ENCODE measurements around the gene APLF.
"Not testable (repeated sequence)": the region's sequence is repeated elsewhere in the genome, so short reads cannot be mapped to it uniquely, and the experiment has no call there.

The APLF gene

GRCh38 chr2:68519236-68519635 lies 51.9 kb downstream of the APLF start:
- no peak overlapping the region for H3K27ac Mint-ChIP-seq
- no peaks in the 10 kb centered on the region for H3K36me3 Mint-ChIP-seq (ENCODE audit: low read depth)

GRCh38 chr2:68521037-68521436 lies 53.7 kb downstream of the APLF start:
- Mint-ChIP-seq H3K27ac (no peak overlapping the region), H3K36me3 (ENCODE audit: low read depth) (peaks cover 3% of the 10 kb centered on the region), H3K9me3 (no peaks in the 10 kb centered on the region), H3K4me1 (ENCODE audit: low read depth) (peaks cover 4% of the 10 kb centered on the region), H3K4me3 (no peak overlapping the region), H3K27me3 (no peaks in the 10 kb centered on the region)

More at GRCh38 chr2:68519236-68519635, 51.9 kb downstream of the APLF start:
- Mint-ChIP-seq H3K9me3 (no peaks in the 10 kb centered on the region), H3K4me1 (ENCODE audit: low read depth) (peaks cover 4% of the 10 kb centered on the region), H3K4me3 (no peak overlapping the region), H3K27me3 (no peaks in the 10 kb centered on the region)

GRCh38 chr2:68526943-68527342 lies 59.6 kb downstream of the APLF start:
- not testable (repeated sequence) for H3K9me3 Mint-ChIP-seq; H3K4me3 Mint-ChIP-seq; H3K4me1 Mint-ChIP-seq (ENCODE audit: low read depth); H3K27ac Mint-ChIP-seq; H3K27me3 Mint-ChIP-seq
- peaks cover 17% of the 10 kb centered on the region for H3K36me3 Mint-ChIP-seq (ENCODE audit: low read depth)

GRCh38 chr2:68527343-68528081 lies 60.1 kb downstream of the APLF start:
- not testable (repeated sequence) for H3K4me1 Mint-ChIP-seq (ENCODE audit: low read depth); H3K4me3 Mint-ChIP-seq; H3K27me3 Mint-ChIP-seq; H3K27ac Mint-ChIP-seq; H3K9me3 Mint-ChIP-seq
- H3K36me3 Mint-ChIP-seq (ENCODE audit: low read depth), result peaks cover 17% of the 10 kb centered on the region

- not testable (repeated sequence) for H3K9me3 Mint-ChIP-seq; H3K27ac Mint-ChIP-seq; H3K4me1 Mint-ChIP-seq (ENCODE audit: low read depth); H3K4me3 Mint-ChIP-seq; H3K27me3 Mint-ChIP-seq
- peaks cover 17% of the 10 kb centered on the region for H3K36me3 Mint-ChIP-seq (ENCODE audit: low read depth)
Measured at GRCh38 chr2:68529156-68529555, 61.8 kb downstream of the APLF start.

GRCh38 chr2:68529651-68530050 lies 62.3 kb downstream of the APLF start:
- H3K4me1 Mint-ChIP-seq (ENCODE audit: low read depth); H3K27me3 Mint-ChIP-seq; H3K27ac Mint-ChIP-seq; H3K9me3 Mint-ChIP-seq; H3K4me3 Mint-ChIP-seq: not testable (repeated sequence)
- peaks cover 17% of the 10 kb centered on the region for H3K36me3 Mint-ChIP-seq (ENCODE audit: low read depth)

GRCh38 chr2:68536000-68536399 lies 68.6 kb downstream of the APLF start:
- Mint-ChIP-seq H3K27ac (no peak overlapping the region), H3K4me3 (no peak overlapping the region)

GRCh38 chr2:68537011-68537410 lies 69.6 kb downstream of the APLF start:
- Mint-ChIP-seq H3K36me3 (ENCODE audit: low read depth) (peaks cover 5% of the 10 kb centered on the region), H3K9me3 (no peaks in the 10 kb centered on the region), H3K4me1 (ENCODE audit: low read depth) (peaks cover 3% of the 10 kb centered on the region), H3K4me3 (no peak overlapping the region), H3K27me3 (no peaks in the 10 kb centered on the region), H3K27ac (no peak overlapping the region)

More at GRCh38 chr2:68536000-68536399, 68.6 kb downstream of the APLF start:
- Mint-ChIP-seq H3K9me3 (no peaks in the 10 kb centered on the region), H3K4me1 (ENCODE audit: low read depth) (peaks cover 3% of the 10 kb centered on the region), H3K27me3 (no peaks in the 10 kb centered on the region), H3K36me3 (ENCODE audit: low read depth) (peaks cover 5% of the 10 kb centered on the region)

GRCh38 chr2:68537809-68538208 lies 70.4 kb downstream of the APLF start:
- H3K4me3 Mint-ChIP-seq, result no peak overlapping the region
- no peaks in the 10 kb centered on the region for H3K27me3 Mint-ChIP-seq
- H3K9me3 Mint-ChIP-seq, result no peaks in the 10 kb centered on the region
- peaks cover 5% of the 10 kb centered on the region for H3K36me3 Mint-ChIP-seq (ENCODE audit: low read depth)
- no peak overlapping the region for H3K27ac Mint-ChIP-seq
- H3K4me1 Mint-ChIP-seq (ENCODE audit: low read depth), result peaks cover 3% of the 10 kb centered on the region

- H3K27ac Mint-ChIP-seq, result no peak overlapping the region
- H3K4me3 Mint-ChIP-seq, result no peak overlapping the region
- no peaks in the 10 kb centered on the region for H3K4me1 Mint-ChIP-seq (ENCODE audit: low read depth)
- H3K9me3 Mint-ChIP-seq, result no peaks in the 10 kb centered on the region
- no peaks in the 10 kb centered on the region for H3K27me3 Mint-ChIP-seq
- H3K36me3 Mint-ChIP-seq (ENCODE audit: low read depth), result no peaks in the 10 kb centered on the region
Measured at GRCh38 chr2:68544811-68545210, 77.4 kb downstream of the APLF start.

GRCh38 chr2:68548396-68548795 lies 81.0 kb downstream of the APLF start:
- Mint-ChIP-seq H3K27ac (no peak overlapping the region), H3K36me3 (ENCODE audit: low read depth) (no peaks in the 10 kb centered on the region), H3K4me1 (ENCODE audit: low read depth) (no peaks in the 10 kb centered on the region), H3K27me3 (no peaks in the 10 kb centered on the region), H3K4me3 (no peak overlapping the region), H3K9me3 (no peaks in the 10 kb centered on the region)

GRCh38 chr2:68553098-68553497 lies 85.7 kb downstream of the APLF start:
- Mint-ChIP-seq H3K27me3 (no peaks in the 10 kb centered on the region), H3K9me3 (no peaks in the 10 kb centered on the region), H3K4me3 (no peak overlapping the region), H3K27ac (no peak overlapping the region), H3K4me1 (ENCODE audit: low read depth) (no peaks in the 10 kb centered on the region), H3K36me3 (ENCODE audit: low read depth) (no peaks in the 10 kb centered on the region)

- H3K27ac Mint-ChIP-seq; H3K27me3 Mint-ChIP-seq; H3K4me3 Mint-ChIP-seq; H3K4me1 Mint-ChIP-seq (ENCODE audit: low read depth); H3K36me3 Mint-ChIP-seq (ENCODE audit: low read depth); H3K9me3 Mint-ChIP-seq: not testable (repeated sequence)
Measured at GRCh38 chr2:68555425-68556206, 88.2 kb downstream of the APLF start.

- no peaks in the 10 kb centered on the region for H3K4me1 Mint-ChIP-seq (ENCODE audit: low read depth)
- H3K4me3 Mint-ChIP-seq, result no peak overlapping the region
- no peaks in the 10 kb centered on the region for H3K36me3 Mint-ChIP-seq (ENCODE audit: low read depth)
- no peak overlapping the region for H3K27ac Mint-ChIP-seq
- no peaks in the 10 kb centered on the region for H3K27me3 Mint-ChIP-seq
- no peaks in the 10 kb centered on the region for H3K9me3 Mint-ChIP-seq
Measured at GRCh38 chr2:68556381-68556780, 89.0 kb downstream of the APLF start.

GRCh38 chr2:68558576-68558975 lies 91.2 kb downstream of the APLF start:
- H3K4me3 Mint-ChIP-seq, result no peak overlapping the region
- no peaks in the 10 kb centered on the region for H3K27me3 Mint-ChIP-seq
- no peaks in the 10 kb centered on the region for H3K36me3 Mint-ChIP-seq (ENCODE audit: low read depth)
- H3K9me3 Mint-ChIP-seq, result no peaks in the 10 kb centered on the region
- no peak overlapping the region for H3K27ac Mint-ChIP-seq
- H3K4me1 Mint-ChIP-seq (ENCODE audit: low read depth), result no peaks in the 10 kb centered on the region

- no peaks in the 10 kb centered on the region for H3K36me3 Mint-ChIP-seq (ENCODE audit: low read depth)
- H3K27me3 Mint-ChIP-seq, result no peaks in the 10 kb centered on the region
- no peak overlapping the region for H3K27ac Mint-ChIP-seq
- H3K9me3 Mint-ChIP-seq, result no peaks in the 10 kb centered on the region
- no peak overlapping the region for H3K4me3 Mint-ChIP-seq
- H3K4me1 Mint-ChIP-seq (ENCODE audit: low read depth), result no peaks in the 10 kb centered on the region
Measured at GRCh38 chr2:68559692-68560091, 92.3 kb downstream of the APLF start.
